Ovary (tissue), 3 donors: ENCODE data around the gene AIFM1.

Experiments used
- POLR2A ChIP-seq: fragments of 450-650 bp; IDR thresholded peaks from one replicate; pipeline ENCODE4 v1.6.1; 2017; ENCODE audit warnings: antibody characterized with exemption, mild to moderate bottlenecking, moderate library complexity
- TF ChIP-seq, protein P1 (sequence below), 3 donors: fragments of 450-650 bp in 2 of 3; fragments of 200-600 bp in 1 of 3; IDR thresholded peaks; one replicate each; pipeline versions ENCODE4 v1.5.1 to v1.8.0; 2016 to 2022; ENCODE audit warnings: antibody characterized with exemption in 3 of 3, mild to moderate bottlenecking in 1 of 3
- donor health status: DM: no; HTN: no; CAD: no.

GRCh38 chrX:130093271-130093670 lies 72.4 kb downstream of the AIFM1 start:
- TF ChIP-seq, protein P1, sequence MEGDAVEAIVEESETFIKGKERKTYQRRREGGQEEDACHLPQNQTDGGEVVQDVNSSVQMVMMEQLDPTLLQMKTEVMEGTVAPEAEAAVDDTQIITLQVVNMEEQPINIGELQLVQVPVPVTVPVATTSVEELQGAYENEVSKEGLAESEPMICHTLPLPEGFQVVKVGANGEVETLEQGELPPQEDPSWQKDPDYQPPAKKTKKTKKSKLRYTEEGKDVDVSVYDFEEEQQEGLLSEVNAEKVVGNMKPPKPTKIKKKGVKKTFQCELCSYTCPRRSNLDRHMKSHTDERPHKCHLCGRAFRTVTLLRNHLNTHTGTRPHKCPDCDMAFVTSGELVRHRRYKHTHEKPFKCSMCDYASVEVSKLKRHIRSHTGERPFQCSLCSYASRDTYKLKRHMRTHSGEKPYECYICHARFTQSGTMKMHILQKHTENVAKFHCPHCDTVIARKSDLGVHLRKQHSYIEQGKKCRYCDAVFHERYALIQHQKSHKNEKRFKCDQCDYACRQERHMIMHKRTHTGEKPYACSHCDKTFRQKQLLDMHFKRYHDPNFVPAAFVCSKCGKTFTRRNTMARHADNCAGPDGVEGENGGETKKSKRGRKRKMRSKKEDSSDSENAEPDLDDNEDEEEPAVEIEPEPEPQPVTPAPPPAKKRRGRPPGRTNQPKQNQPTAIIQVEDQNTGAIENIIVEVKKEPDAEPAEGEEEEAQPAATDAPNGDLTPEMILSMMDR (IDR thresholded peaks at IDR 0.05): no peak
- TF ChIP-seq POLR2A: no peak
